ENCODE measurements around the gene RAD51AP1.

Gene RAD51AP1

GRCh38 chr12:4555804-4556203 is 17.1 kb downstream of the RAD51AP1 start:
- 97% methylated on average over 2 of the region's 2 CpGs for WGBS
- no peak overlapping the region for H3K4ac ChIP-seq (ENCODE audit: low read depth in 1 of 2, low read length in 2 of 2)
- DNase-seq: peak; percentile 22

GRCh38 chr12:4556735-4557530 is 18.2 kb downstream of the RAD51AP1 start:
- Histone ChIP-seq H3K14ac (ENCODE audit: low read length in 2 of 2) (no peak overlapping the region), H2AFZ (ENCODE audit: low read depth, low read length) (no peak overlapping the region), H3K9ac (ENCODE audit: low read length) (peak overlapping the region; percentile 57), H3K79me1 (replicated peaks; ENCODE audit: low read length, poor library complexity, severe bottlenecking) (peaks cover 2% of the 10 kb centered on the region), H3K36me3 (ENCODE audit: control insufficient read depth in 1 of 2, insufficient read depth in 2 of 2, low read depth in 1 of 2, low read length in 2 of 2) (no peaks in the 10 kb centered on the region), H3K4me1 (ENCODE audit: control insufficient read depth, insufficient read depth, low read depth, low read length) (peaks cover 2% of the 10 kb centered on the region), H2BK5ac (ENCODE audit: low read depth, low read length, poor library complexity, severe bottlenecking) (no peak overlapping the region), H2AK5ac (ENCODE audit: low read length, severe bottlenecking) (no peak overlapping the region), H3K4me2 (ENCODE audit: low read length, poor library complexity, severe bottlenecking) (no peak overlapping the region), H2BK12ac (ENCODE audit: low read length in 2 of 2) (no peak overlapping the region), H2BK15ac (ENCODE audit: low read depth, poor library complexity, severe bottlenecking) (no peak overlapping the region), H3K4me3 (ENCODE audit: insufficient read depth in 1 of 2, low read depth in 1 of 2, low read length in 2 of 2) (no peak overlapping the region), H2BK120ac (ENCODE audit: low read depth, low read length) (no peak overlapping the region), H4K91ac (ENCODE audit: low read length) (no peak overlapping the region), H3K27ac (ENCODE audit: low read length, poor library complexity, severe bottlenecking) (no peak overlapping the region), H3K23ac (ENCODE audit: low read length in 2 of 2) (no peak overlapping the region), H3K18ac (ENCODE audit: low read depth in 1 of 2, low read length in 2 of 2) (no peak overlapping the region), H3K4ac (ENCODE audit: low read depth in 1 of 2, low read length in 2 of 2) (no peak overlapping the region), H4K8ac (ENCODE audit: low read length) (no peak overlapping the region), H3K27me3 (ENCODE audit: control insufficient read depth in 1 of 2, insufficient read depth in 1 of 2, low read length in 2 of 2) (no peaks in the 10 kb centered on the region), H3K9me3 (ENCODE audit: control insufficient read depth, low read length) (no peaks in the 10 kb centered on the region)
- no peak for DNase-seq
- 98% methylated on average over 1 of the region's 2 CpGs for WGBS

More at GRCh38 chr12:4555804-4556203, 17.1 kb downstream of the RAD51AP1 start:
- Histone ChIP-seq H2BK12ac (ENCODE audit: low read length in 2 of 2) (no peak overlapping the region), H3K14ac (ENCODE audit: low read length in 2 of 2) (no peak overlapping the region), H3K27ac (ENCODE audit: low read length, poor library complexity, severe bottlenecking) (no peak overlapping the region), H3K4me1 (ENCODE audit: control insufficient read depth, insufficient read depth, low read depth, low read length) (no peaks in the 10 kb centered on the region), H3K4me3 (ENCODE audit: insufficient read depth in 1 of 2, low read depth in 1 of 2, low read length in 2 of 2) (no peak overlapping the region), H3K27me3 (ENCODE audit: control insufficient read depth in 1 of 2, insufficient read depth in 1 of 2, low read length in 2 of 2) (no peaks in the 10 kb centered on the region), H2AFZ (ENCODE audit: low read depth, low read length) (no peak overlapping the region), H3K4me2 (ENCODE audit: low read length, poor library complexity, severe bottlenecking) (no peak overlapping the region), H3K18ac (ENCODE audit: low read depth in 1 of 2, low read length in 2 of 2) (no peak overlapping the region), H3K9me3 (ENCODE audit: control insufficient read depth, low read length) (no peaks in the 10 kb centered on the region), H2BK120ac (ENCODE audit: low read depth, low read length) (no peak overlapping the region), H4K91ac (ENCODE audit: low read length) (no peak overlapping the region), H3K9ac (ENCODE audit: low read length) (peak overlapping the region; percentile 57), H3K36me3 (ENCODE audit: control insufficient read depth in 1 of 2, insufficient read depth in 2 of 2, low read depth in 1 of 2, low read length in 2 of 2) (no peaks in the 10 kb centered on the region), H2BK5ac (ENCODE audit: low read depth, low read length, poor library complexity, severe bottlenecking) (no peak overlapping the region), H2BK15ac (ENCODE audit: low read depth, poor library complexity, severe bottlenecking) (no peak overlapping the region), H3K23ac (ENCODE audit: low read length in 2 of 2) (no peak overlapping the region), H4K8ac (ENCODE audit: low read length) (no peak overlapping the region), H2AK5ac (ENCODE audit: low read length, severe bottlenecking) (no peak overlapping the region), H3K79me1 (replicated peaks; ENCODE audit: low read length, poor library complexity, severe bottlenecking) (peaks cover 2% of the 10 kb centered on the region)

GRCh38 chr12:4557586-4557985 is 18.9 kb downstream of the RAD51AP1 start:
- H3K9me3 ChIP-seq (ENCODE audit: control insufficient read depth, low read length): no peaks in the 10 kb centered on the region
- no peak overlapping the region for H2BK5ac ChIP-seq (ENCODE audit: low read depth, low read length, poor library complexity, severe bottlenecking)
- no peak overlapping the region for H3K4ac ChIP-seq (ENCODE audit: low read depth in 1 of 2, low read length in 2 of 2)
- H3K36me3 ChIP-seq (ENCODE audit: control insufficient read depth in 1 of 2, insufficient read depth in 2 of 2, low read depth in 1 of 2, low read length in 2 of 2): no peaks in the 10 kb centered on the region
- H3K27me3 ChIP-seq (ENCODE audit: control insufficient read depth in 1 of 2, insufficient read depth in 1 of 2, low read length in 2 of 2): no peaks in the 10 kb centered on the region
- no peak overlapping the region for H3K18ac ChIP-seq (ENCODE audit: low read depth in 1 of 2, low read length in 2 of 2)
- no peak overlapping the region for H3K4me2 ChIP-seq (ENCODE audit: low read length, poor library complexity, severe bottlenecking)
- no peak overlapping the region for H2BK120ac ChIP-seq (ENCODE audit: low read depth, low read length)
- no peak overlapping the region for H2BK15ac ChIP-seq (ENCODE audit: low read depth, poor library complexity, severe bottlenecking)
- H2AFZ ChIP-seq (ENCODE audit: low read depth, low read length): no peak overlapping the region
- H3K4me1 ChIP-seq (ENCODE audit: control insufficient read depth, insufficient read depth, low read depth, low read length): peaks cover 6% of the 10 kb centered on the region
- H4K8ac ChIP-seq (ENCODE audit: low read length): no peak overlapping the region
- H2AK5ac ChIP-seq (ENCODE audit: low read length, severe bottlenecking): no peak overlapping the region
- 98% methylated on average over 5 of the region's 5 CpGs for WGBS
- no peak overlapping the region for H4K91ac ChIP-seq (ENCODE audit: low read length)
- H2BK12ac ChIP-seq (ENCODE audit: low read length in 2 of 2): no peak overlapping the region
- H3K14ac ChIP-seq (ENCODE audit: low read length in 2 of 2): no peak overlapping the region
- no peak overlapping the region for H3K4me3 ChIP-seq (ENCODE audit: insufficient read depth in 1 of 2, low read depth in 1 of 2, low read length in 2 of 2)
- H3K9ac ChIP-seq (ENCODE audit: low read length): no peak overlapping the region
- H3K79me1 ChIP-seq (replicated peaks; ENCODE audit: low read length, poor library complexity, severe bottlenecking): peaks cover 2% of the 10 kb centered on the region
- DNase-seq: no peak
- H3K27ac ChIP-seq (ENCODE audit: low read length, poor library complexity, severe bottlenecking): no peak overlapping the region
- H3K23ac ChIP-seq (ENCODE audit: low read length in 2 of 2): no peak overlapping the region

GRCh38 chr12:4558171-4558570 is 19.5 kb downstream of the RAD51AP1 start:
- Histone ChIP-seq H3K79me1 (replicated peaks; ENCODE audit: low read length, poor library complexity, severe bottlenecking) (peaks cover 2% of the 10 kb centered on the region), H3K9ac (ENCODE audit: low read length) (no peak overlapping the region), H3K23ac (ENCODE audit: low read length in 2 of 2) (no peak overlapping the region), H3K4me1 (ENCODE audit: control insufficient read depth, insufficient read depth, low read depth, low read length) (peaks cover 7% of the 10 kb centered on the region), H3K36me3 (ENCODE audit: control insufficient read depth in 1 of 2, insufficient read depth in 2 of 2, low read depth in 1 of 2, low read length in 2 of 2) (no peaks in the 10 kb centered on the region), H2AK5ac (ENCODE audit: low read length, severe bottlenecking) (no peak overlapping the region), H3K27ac (ENCODE audit: low read length, poor library complexity, severe bottlenecking) (no peak overlapping the region), H3K14ac (ENCODE audit: low read length in 2 of 2) (no peak overlapping the region), H3K4me3 (ENCODE audit: insufficient read depth in 1 of 2, low read depth in 1 of 2, low read length in 2 of 2) (no peak overlapping the region), H4K91ac (ENCODE audit: low read length) (no peak overlapping the region), H3K27me3 (ENCODE audit: control insufficient read depth in 1 of 2, insufficient read depth in 1 of 2, low read length in 2 of 2) (no peaks in the 10 kb centered on the region), H3K9me3 (ENCODE audit: control insufficient read depth, low read length) (no peaks in the 10 kb centered on the region), H2BK15ac (ENCODE audit: low read depth, poor library complexity, severe bottlenecking) (no peak overlapping the region), H2AFZ (ENCODE audit: low read depth, low read length) (no peak overlapping the region), H3K4me2 (ENCODE audit: low read length, poor library complexity, severe bottlenecking) (no peak overlapping the region), H3K18ac (ENCODE audit: low read depth in 1 of 2, low read length in 2 of 2) (no peak overlapping the region), H2BK120ac (ENCODE audit: low read depth, low read length) (no peak overlapping the region), H2BK5ac (ENCODE audit: low read depth, low read length, poor library complexity, severe bottlenecking) (no peak overlapping the region), H2BK12ac (ENCODE audit: low read length in 2 of 2) (no peak overlapping the region), H4K8ac (ENCODE audit: low read length) (no peak overlapping the region), H3K4ac (ENCODE audit: low read depth in 1 of 2, low read length in 2 of 2) (no peak overlapping the region)
- WGBS: no CpG with 5 or more reads among the region's 2 CpGs
- DNase-seq: no peak
